NCI-H2196 (cell line): ENCODE measurements around the gene ADAM22.
A peak's percentile ranks its signal among the peaks of the same experiment; 100 is the strongest.

Source experiments
- DNase-seq: peaks from one replicate; lab custom pipeline; 2025; ENCODE audit not compliant: unreplicated experiment; lab: John Stamatoyannopoulos, UW

Gene ADAM22

GRCh38 chr7:88040694-88041093 is 106.6 kb downstream of the ADAM22 start:
- no peak for DNase-seq

- DNase-seq: no peak
Observed at GRCh38 chr7:88041583-88041982, 107.5 kb downstream of the ADAM22 start.

GRCh38 chr7:88042157-88042556 is 108.1 kb downstream of the ADAM22 start:
- no peak for DNase-seq

GRCh38 chr7:88042803-88043202 is 108.8 kb downstream of the ADAM22 start:
- no peak for DNase-seq

- no peak for DNase-seq
Observed at GRCh38 chr7:88044069-88044468, 110.0 kb downstream of the ADAM22 start.

GRCh38 chr7:88046839-88047573 is 113.0 kb downstream of the ADAM22 start:
- DNase-seq: no peak

GRCh38 chr7:88057655-88058054 is 123.6 kb downstream of the ADAM22 start:
- DNase-seq: no peak

DNA sequence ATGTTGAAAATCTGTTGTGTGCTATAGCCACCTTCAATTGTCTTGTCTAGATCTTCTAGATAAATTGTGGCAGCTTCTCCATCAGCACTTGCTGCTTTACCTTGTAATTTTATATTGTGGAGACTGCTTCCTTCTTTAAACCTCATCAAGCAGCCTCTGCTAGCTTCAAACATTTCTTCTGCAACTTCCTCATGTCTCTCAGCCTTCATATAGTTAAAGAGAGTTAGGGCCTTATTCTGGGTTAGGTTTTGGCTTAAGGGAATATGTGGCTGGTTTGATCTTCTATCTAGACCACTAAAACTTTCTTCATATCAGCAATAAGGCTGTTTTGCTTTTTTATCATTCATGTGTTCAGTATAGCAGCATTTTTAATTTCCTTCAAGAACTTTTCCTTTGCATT is 128.2 kb downstream of the ADAM22 start:
- DNase-seq: no peak

GRCh38 chr7:88069093-88069492 is 135.0 kb downstream of the ADAM22 start:
- DNase-seq: no peak

DNA sequence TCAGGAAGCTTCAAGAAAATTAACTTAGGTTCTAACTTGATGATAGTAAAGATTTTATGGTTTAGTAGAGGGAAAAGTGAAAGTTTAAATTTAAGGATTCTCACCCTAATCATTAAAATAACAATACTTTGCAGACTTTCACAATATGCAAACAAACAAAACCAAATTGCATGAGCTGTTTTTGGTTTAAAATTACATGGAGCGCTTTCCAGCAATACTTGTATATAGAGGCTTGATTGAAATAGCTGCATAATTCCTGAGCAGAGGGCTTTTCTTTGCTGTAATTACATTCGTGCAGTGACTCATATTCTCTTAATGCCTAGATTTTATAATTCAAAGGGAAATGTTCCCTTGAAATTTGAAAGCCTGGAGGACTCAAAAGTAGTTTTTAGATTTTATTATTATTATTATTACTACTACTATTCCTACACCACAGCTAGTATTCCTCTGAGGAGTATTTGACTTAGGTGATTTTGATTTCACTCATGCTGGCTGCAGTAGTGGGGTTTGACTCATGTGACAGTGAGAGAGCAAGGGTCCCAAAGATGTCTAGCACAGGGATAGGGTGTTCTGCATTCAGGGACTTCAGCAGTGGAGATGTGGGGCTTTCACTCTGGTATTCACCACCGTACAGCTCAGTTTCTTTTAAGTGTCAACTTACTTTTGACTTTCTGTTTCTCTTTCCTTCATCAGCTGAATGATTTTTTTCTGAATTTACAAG is 138.1 kb downstream of the ADAM22 start:
- no peak for DNase-seq

- no peak for DNase-seq
Observed at GRCh38 chr7:88072715-88073055, 138.6 kb downstream of the ADAM22 start.

GRCh38 chr7:88073626-88074025 is 139.6 kb downstream of the ADAM22 start:
- no peak for DNase-seq

DNA sequence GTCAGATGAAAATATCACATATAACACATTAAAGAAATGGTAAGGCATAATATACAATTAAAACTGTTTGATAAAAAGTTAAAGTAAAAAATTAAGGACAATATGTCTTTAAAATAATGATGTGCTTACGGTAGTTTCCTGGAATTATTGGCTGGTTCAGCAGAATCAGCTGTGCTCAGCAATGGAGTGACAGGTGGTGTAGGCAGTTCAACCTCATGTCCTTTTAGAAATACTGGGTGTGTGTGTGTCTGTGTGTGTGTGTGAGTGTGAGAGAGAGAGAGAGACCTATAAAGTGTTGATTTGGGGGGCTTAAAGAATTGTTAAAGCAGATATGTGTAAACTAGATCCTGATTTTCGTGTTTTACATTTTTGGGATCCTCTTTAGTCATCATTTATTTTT is 141.2 kb downstream of the ADAM22 start:
- no peak for DNase-seq

GRCh38 chr7:88083883-88084282 is 149.8 kb downstream of the ADAM22 start:
- no peak for DNase-seq

DNA sequence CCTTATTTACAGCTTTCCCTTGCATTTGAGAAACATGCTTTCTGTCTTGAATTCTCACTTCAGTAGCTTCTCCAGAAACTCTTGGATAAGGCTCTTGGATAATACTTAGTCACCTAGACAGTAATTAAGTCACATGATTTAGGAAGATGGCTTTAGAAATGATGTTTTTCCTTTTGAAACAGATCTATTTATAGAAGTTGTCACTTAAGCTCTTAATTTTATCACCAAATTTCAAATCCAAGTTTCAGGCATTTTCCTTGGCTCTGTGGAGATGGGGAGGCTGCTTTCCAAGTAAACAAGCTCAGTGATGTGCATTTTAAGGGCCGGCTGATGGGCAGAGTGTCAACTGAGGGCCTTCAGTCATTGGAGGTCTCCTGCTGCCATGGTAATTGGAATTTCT is 155.5 kb downstream of the ADAM22 start:
- DNase-seq: no peak

DNA sequence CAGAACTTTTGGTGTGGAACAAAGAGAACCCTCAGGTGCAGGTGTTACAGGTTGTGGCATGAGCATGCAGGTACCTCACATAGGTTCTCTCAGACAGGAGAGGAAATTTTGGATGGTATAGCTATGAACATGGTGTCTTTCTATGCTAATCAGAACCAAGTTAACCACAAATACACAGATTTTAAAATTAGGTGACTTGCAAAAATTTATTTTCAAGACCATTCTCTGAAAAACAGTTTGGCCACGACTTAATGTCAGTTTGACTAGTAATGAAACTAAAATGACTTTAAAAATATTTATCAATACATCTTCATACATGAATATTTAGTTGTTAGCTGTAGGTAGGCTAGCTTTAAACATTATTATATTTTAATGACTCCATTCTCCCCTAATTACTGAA is 156.2 kb downstream of the ADAM22 start:
- DNase-seq: no peak

GRCh38 chr7:88090671-88091070 is 156.6 kb downstream of the ADAM22 start:
- no peak for DNase-seq

- no peak for DNase-seq
Observed at GRCh38 chr7:88091988-88092675, 158.1 kb downstream of the ADAM22 start.

GRCh38 chr7:88092676-88092999 is 158.6 kb downstream of the ADAM22 start:
- DNase-seq: peak; percentile 8

DNA sequence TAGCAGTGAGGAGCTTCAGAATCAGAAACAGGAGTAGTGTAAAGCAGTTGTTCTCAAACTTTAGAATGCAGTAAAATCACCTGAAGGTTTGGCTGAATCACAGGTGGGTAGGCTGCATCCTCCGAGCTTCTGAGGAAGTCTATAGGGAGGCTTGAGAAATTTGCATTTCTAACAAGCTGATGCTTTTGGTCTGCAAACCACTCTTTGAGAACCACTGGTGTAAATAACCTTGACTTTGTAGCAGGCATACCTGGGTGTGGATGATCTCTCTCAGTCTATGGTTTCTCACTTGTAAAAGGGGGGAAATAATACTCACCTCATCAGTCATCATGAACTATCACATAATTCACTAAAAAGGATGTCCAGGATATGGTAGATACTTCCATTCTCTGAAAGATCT is 167.7 kb downstream of the ADAM22 start:
- DNase-seq: no peak

- DNase-seq: no peak
Observed at GRCh38 chr7:88102675-88103074, 168.6 kb downstream of the ADAM22 start.

DNA sequence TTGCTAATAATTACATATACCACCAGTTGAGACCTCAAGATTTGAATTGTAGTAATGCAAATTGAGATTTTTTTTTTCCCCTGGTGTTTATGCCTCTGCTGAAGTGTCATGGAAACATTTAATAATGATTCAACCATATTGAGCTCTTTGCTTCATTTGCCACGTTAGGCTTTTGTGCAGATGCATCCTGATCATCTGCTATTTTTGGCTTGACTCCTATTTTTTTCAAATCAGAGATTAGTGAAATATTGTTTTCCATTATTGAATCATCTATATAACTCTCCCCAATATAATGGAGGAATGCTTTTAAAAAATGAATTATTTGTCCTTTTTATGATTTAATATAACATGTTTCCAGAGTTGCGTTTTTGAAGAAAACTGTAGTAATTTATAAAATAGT is 170.7 kb downstream of the ADAM22 start:
- no peak for DNase-seq
